ENCODE data around the gene CHST15. TPM values are rescaled to one million over a fixed set of nuclear protein-coding genes. Genes with fewer than 3 reads are reported as not detected.

The CHST15 gene
- total and polyA plus RNA-seq, 2 of the 13 experiments (the other 11 are each of a cell fraction or from before 2014, with no cell fraction given) = 1.4 to 94.7 TPM

DNA sequence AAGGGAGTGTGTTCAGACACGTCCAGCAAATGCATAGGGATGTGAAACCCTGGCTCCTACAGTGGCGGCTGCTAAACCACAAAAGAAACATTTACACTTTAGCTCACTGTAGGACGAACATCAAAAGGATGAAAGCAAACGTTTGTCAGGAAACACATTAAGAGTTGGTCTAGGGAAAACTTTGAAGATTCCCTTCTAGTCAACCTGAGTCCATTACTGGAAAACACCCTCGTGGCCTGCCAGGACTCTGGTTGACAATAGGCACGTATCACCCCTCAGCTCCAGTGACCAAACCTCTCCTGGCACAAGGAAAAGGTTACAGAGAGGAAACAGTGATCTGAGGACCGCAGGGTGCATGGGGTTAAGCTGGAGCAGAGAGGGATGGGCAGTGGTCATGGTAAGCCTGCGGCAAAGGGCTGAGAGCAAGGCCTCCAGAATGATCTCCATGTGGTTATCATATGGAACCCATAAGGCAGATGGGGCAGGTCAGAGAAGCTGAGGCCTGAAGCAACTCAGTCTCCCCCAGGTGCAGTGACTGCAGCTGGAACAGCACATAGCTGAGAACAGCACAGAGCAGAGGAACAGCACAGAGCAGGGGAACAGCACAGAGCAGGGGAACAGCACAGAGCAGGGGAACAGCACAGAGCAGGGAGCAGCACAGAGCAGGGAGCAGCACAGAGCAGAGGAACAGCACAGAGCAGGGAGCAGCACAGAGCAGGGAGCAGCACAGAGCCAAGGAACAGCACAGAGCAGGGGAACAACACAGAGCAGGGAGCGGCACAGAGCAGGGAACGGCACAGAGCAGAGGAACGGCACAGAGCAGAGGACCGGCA lies 49.9 kb downstream of the CHST15 start (continued):
- TF ChIP-seq ZNF180 (CRISPR knock-in tag; IDR thresholded peaks at IDR 0.05; ENCODE audit: borderline replicate concordance, low read depth) (no peak), ZNF891 (CRISPR knock-in tag; IDR thresholded peaks at IDR 0.05) (peak; percentile 53; the same call in 1 of the 2 replicates), AGO2 (optimal IDR thresholded peaks at IDR 0.05; ENCODE audit: low read depth, low read length) (no peak), PPARG (CRISPR knock-in tag; conservative IDR thresholded peaks at IDR 0.05) (0 out of 2 replicates have a peak, but pooled peaks have one; percentile 26), MEF2D (CRISPR knock-in tag; IDR thresholded peaks at IDR 0.05) (peak; percentile 92), NCOR1 (IDR thresholded peaks at IDR 0.05; ENCODE audit: borderline replicate concordance, low read length) (peak; percentile 82; the same call in 1 of the 2 replicates), ZNF652 (CRISPR knock-in tag; IDR thresholded peaks at IDR 0.05; ENCODE audit: borderline replicate concordance, low read depth) (peak; percentile 97), ZNF713 (CRISPR knock-in tag; IDR thresholded peaks at IDR 0.05) (peak; percentile 11; the same call in 1 of the 2 replicates), ZNF83 (CRISPR knock-in tag; IDR thresholded peaks at IDR 0.05; ENCODE audit: borderline replicate concordance) (no peak; the same call in 1 of the 2 replicates), CREB1 (IDR thresholded peaks at IDR 0.05) (no peak), CREB1 (CRISPR knock-in tag; IDR thresholded peaks at IDR 0.05) (peak; percentile 76), NCOA2 (CRISPR knock-in tag; IDR thresholded peaks at IDR 0.05) (peak; percentile 95), KAT2B (IDR thresholded peaks at IDR 0.05; ENCODE audit: borderline replicate concordance, low read depth, low read length) (no peak)
- TF ChIP-seq, protein P1, sequence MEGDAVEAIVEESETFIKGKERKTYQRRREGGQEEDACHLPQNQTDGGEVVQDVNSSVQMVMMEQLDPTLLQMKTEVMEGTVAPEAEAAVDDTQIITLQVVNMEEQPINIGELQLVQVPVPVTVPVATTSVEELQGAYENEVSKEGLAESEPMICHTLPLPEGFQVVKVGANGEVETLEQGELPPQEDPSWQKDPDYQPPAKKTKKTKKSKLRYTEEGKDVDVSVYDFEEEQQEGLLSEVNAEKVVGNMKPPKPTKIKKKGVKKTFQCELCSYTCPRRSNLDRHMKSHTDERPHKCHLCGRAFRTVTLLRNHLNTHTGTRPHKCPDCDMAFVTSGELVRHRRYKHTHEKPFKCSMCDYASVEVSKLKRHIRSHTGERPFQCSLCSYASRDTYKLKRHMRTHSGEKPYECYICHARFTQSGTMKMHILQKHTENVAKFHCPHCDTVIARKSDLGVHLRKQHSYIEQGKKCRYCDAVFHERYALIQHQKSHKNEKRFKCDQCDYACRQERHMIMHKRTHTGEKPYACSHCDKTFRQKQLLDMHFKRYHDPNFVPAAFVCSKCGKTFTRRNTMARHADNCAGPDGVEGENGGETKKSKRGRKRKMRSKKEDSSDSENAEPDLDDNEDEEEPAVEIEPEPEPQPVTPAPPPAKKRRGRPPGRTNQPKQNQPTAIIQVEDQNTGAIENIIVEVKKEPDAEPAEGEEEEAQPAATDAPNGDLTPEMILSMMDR (CRISPR knock-in tag; IDR thresholded peaks at IDR 0.05) = peak; percentile 7; the same call in 1 of the 2 replicates
- TF ChIP-seq, protein P2, sequence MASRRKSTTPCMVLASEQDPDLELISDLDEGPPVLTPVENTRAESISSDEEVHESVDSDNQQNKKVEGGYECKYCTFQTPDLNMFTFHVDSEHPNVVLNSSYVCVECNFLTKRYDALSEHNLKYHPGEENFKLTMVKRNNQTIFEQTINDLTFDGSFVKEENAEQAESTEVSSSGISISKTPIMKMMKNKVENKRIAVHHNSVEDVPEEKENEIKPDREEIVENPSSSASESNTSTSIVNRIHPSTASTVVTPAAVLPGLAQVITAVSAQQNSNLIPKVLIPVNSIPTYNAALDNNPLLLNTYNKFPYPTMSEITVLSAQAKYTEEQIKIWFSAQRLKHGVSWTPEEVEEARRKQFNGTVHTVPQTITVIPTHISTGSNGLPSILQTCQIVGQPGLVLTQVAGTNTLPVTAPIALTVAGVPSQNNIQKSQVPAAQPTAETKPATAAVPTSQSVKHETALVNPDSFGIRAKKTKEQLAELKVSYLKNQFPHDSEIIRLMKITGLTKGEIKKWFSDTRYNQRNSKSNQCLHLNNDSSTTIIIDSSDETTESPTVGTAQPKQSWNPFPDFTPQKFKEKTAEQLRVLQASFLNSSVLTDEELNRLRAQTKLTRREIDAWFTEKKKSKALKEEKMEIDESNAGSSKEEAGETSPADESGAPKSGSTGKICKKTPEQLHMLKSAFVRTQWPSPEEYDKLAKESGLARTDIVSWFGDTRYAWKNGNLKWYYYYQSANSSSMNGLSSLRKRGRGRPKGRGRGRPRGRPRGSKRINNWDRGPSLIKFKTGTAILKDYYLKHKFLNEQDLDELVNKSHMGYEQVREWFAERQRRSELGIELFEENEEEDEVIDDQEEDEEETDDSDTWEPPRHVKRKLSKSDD (CRISPR knock-in tag; IDR thresholded peaks at IDR 0.05; ENCODE audit: low read depth) = no peak
- TF ChIP-seq, protein P3, sequence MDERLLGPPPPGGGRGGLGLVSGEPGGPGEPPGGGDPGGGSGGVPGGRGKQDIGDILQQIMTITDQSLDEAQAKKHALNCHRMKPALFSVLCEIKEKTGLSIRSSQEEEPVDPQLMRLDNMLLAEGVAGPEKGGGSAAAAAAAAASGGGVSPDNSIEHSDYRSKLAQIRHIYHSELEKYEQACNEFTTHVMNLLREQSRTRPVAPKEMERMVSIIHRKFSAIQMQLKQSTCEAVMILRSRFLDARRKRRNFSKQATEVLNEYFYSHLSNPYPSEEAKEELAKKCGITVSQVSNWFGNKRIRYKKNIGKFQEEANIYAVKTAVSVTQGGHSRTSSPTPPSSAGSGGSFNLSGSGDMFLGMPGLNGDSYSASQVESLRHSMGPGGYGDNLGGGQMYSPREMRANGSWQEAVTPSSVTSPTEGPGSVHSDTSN (CRISPR knock-in tag; IDR thresholded peaks at IDR 0.05) = no peak
- TF ChIP-seq, protein P4, sequence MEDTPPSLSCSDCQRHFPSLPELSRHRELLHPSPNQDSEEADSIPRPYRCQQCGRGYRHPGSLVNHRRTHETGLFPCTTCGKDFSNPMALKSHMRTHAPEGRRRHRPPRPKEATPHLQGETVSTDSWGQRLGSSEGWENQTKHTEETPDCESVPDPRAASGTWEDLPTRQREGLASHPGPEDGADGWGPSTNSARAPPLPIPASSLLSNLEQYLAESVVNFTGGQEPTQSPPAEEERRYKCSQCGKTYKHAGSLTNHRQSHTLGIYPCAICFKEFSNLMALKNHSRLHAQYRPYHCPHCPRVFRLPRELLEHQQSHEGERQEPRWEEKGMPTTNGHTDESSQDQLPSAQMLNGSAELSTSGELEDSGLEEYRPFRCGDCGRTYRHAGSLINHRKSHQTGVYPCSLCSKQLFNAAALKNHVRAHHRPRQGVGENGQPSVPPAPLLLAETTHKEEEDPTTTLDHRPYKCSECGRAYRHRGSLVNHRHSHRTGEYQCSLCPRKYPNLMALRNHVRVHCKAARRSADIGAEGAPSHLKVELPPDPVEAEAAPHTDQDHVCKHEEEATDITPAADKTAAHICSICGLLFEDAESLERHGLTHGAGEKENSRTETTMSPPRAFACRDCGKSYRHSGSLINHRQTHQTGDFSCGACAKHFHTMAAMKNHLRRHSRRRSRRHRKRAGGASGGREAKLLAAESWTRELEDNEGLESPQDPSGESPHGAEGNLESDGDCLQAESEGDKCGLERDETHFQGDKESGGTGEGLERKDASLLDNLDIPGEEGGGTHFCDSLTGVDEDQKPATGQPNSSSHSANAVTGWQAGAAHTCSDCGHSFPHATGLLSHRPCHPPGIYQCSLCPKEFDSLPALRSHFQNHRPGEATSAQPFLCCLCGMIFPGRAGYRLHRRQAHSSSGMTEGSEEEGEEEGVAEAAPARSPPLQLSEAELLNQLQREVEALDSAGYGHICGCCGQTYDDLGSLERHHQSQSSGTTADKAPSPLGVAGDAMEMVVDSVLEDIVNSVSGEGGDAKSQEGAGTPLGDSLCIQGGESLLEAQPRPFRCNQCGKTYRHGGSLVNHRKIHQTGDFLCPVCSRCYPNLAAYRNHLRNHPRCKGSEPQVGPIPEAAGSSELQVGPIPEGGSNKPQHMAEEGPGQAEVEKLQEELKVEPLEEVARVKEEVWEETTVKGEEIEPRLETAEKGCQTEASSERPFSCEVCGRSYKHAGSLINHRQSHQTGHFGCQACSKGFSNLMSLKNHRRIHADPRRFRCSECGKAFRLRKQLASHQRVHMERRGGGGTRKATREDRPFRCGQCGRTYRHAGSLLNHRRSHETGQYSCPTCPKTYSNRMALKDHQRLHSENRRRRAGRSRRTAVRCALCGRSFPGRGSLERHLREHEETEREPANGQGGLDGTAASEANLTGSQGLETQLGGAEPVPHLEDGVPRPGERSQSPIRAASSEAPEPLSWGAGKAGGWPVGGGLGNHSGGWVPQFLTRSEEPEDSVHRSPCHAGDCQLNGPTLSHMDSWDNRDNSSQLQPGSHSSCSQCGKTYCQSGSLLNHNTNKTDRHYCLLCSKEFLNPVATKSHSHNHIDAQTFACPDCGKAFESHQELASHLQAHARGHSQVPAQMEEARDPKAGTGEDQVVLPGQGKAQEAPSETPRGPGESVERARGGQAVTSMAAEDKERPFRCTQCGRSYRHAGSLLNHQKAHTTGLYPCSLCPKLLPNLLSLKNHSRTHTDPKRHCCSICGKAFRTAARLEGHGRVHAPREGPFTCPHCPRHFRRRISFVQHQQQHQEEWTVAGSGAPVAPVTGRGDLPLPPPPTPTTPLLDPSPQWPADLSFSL (CRISPR knock-in tag; IDR thresholded peaks at IDR 0.05) = no peak

Data from HepG2 (cell line).